NCI-H146 (cell line): ENCODE results near the gene HPCAL1.
A peak's percentile ranks its signal among the peaks of the same experiment; 100 is the strongest.

Experiments used
- DNase-seq: peaks from one replicate; lab custom pipeline; 2025; lab: John Stamatoyannopoulos, UW

HPCAL1 gene

GRCh38 chr2:10324095-10324832, 21.6 kb downstream of the HPCAL1 start:
- no peak for DNase-seq

DNA sequence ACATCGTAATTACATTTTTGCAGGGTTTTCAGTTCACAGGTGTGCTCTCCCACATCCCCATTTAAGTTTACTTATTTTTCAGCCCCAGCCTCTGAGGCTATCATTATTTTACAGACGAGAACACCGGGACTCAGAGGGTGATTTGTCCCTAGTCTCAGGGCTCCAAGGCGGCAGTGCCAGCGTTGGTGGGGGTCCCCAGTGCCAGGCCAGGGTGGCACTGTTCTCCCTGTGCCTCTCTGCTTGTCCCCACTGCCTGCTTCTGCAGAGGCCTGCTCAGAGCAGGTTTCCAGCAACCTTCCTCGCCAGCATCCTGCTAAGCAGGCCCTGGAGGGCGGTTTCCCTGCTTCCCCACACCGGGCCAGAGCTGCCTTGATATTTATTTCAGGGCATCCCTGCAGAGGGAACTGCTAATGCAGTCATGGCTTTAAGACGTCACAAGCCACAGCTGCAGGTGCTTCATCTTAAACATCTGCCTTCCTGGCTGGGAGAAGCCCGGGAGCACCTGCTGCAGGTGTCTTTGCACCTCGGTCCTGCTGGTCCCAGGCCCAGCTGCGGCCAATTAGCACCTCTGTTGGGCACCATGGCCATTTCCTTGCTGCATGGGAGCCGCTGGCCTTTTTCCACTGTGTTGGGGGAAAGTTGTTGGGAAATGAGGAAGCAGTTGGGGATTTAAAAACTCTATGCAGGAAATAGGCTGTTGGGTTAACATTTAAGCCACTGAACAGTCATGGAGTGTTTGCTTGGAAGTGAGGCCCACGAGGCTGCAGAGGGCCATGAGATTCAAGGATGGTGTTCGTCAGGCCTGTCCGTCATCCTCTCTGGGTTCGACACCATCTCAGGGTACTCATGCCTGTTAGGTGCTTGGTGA, 22.8 kb downstream of the HPCAL1 start:
- DNase-seq, result peak; percentile 92

GRCh38 chr2:10326151-10326616, 23.5 kb downstream of the HPCAL1 start:
- DNase-seq, result no peak

GRCh38 chr2:10326707-10327594, 24.2 kb downstream of the HPCAL1 start:
- peak; percentile 47 for DNase-seq

DNA sequence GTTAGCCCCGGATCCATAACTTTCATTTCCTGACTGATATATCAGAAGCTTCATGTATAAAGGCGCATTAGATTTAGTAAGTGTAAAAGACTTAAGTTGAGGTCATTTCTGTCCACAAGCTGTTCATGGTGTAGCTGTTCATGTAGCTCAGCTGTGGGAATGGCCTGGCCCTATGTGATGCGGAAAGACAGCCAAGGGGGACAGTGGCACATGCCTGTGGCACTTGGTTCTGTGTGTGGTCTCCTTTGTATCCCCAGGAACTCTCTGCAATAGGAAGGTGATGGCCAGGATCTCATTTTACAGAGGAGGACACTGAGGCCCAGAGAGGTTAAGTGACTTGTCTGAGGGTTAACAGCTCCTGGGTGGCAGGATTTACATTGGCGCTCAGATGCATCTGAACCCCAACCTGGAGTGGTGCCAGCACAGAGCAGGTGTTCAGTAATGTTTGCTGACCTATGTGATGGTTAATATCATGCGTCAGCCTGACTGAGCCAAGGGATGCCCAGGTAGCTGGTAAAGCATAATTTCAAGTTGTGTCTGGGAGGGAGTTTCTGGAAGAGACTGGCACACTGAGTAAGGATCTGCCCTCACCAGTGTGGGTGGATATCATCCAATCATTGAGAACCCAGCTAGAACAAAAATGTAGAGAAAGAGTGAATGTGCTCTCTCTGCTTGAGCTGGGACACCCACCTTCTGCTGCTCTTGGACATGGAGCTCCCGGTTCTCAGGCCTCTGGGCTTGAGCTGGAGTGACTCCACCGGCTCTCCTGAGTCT, 25.4 kb downstream of the HPCAL1 start:
- DNase-seq, result peak; percentile 39

GRCh38 chr2:10328670-10329579, 26.2 kb downstream of the HPCAL1 start:
- DNase-seq, result no peak

- DNase-seq, result no peak
Observed at GRCh38 chr2:10329580-10329879, 26.8 kb downstream of the HPCAL1 start.

GRCh38 chr2:10329880-10330699, 27.4 kb downstream of the HPCAL1 start:
- DNase-seq, result no peak

- DNase-seq, result no peak
Observed at GRCh38 chr2:10330700-10331026, 28.0 kb downstream of the HPCAL1 start.

DNA sequence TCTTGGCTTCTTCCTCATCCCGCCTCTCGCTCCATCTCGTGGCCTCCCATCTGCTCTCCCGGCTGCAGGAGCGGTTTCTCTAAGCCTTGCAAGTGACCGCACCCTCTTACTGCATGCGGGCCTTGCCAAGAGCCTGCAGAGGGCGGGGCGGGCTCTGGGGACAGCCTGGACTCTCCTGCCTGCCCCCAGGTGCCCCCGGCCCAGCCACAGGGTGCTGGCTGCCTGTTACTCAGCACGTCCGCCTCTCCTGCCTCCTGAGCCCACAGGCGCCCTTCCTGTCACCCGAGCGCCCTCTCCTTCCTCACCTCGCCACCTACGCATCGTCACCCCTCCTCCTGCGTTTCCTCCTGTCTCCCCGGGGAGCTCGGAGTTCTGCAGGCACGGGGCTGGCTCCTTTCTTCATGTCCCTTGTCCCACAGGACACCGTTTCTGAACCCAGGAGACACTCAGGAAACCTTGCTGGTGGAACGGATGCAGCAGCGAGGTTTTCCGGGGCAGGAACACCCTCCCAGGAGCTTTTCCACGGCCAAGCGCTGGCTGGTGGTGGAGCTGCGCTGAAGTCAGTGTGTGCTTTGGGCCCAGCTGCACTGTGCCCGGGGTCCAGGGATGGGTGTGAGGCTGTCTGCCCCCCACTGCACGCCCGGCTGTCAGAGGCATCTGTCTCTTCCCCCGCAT, 28.5 kb downstream of the HPCAL1 start:
- DNase-seq, result peak; percentile 44

GRCh38 chr2:10331702-10332401, 29.1 kb downstream of the HPCAL1 start:
- DNase-seq, result peak; percentile 86

GRCh38 chr2:10332402-10333246, 29.9 kb downstream of the HPCAL1 start:
- DNase-seq, result no peak

DNA sequence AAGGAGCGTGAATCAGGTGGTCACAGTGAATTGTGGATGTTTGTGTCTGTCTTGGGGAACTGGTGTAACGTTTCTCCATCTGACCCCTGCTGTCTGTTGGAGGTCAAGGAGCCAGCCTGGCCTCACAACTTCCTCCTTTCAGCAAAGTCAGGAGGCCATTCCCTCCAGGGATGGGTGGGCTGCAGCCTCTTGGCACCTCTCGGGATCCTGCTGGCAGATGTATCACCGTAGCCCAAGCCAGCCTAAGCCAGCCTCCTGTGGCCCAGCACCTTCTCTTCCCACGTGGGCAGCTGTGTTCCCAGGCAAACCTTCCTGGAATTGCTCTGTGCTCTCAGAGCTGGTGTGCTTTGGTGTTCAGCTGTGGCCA, 30.5 kb downstream of the HPCAL1 start:
- no peak for DNase-seq

DNA sequence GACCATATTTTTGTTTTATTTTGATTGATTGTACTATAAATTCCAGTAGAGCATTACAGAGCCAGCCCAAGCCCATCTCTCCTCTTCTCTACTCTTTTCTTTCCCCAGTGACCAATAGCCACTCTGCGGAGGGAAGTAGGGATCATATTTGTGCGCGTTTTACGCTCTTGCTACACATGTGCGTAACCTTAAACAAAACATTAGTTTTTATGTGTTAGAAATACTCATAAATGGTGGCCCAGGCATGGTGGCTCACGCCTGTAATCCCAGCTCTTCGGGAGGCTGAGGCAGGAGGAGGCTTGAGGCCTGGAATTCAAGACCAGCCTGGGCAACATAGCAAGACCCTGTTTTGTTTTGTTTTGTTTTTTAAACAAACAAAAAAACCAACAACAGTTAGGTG, 31.3 kb downstream of the HPCAL1 start:
- no peak for DNase-seq

- no peak for DNase-seq
Observed at GRCh38 chr2:10335046-10335840, 32.5 kb downstream of the HPCAL1 start.

GRCh38 chr2:10336283-10336682, 33.6 kb downstream of the HPCAL1 start:
- peak; percentile 33 for DNase-seq
